Activated CD8-positive, alpha-beta T cell treated with anti-CD3 and anti-CD28 coated beads for 36 hours (primary cell): ENCODE results near the gene DPYD. TPM values are rescaled to one million over a fixed set of nuclear protein-coding genes. Genes with fewer than 3 reads are reported as not detected.

ENCODE experiments used
- ATAC-seq: fragments of 200-7000 bp; cut with Tn5 transposase; one replicate; pipeline ENCODE4 v1.10.0; 2021; ENCODE audit warnings: mild to moderate bottlenecking, moderate library complexity
- CTCF ChIA-PET: fragments of 350-600 bp; sonication (Branson Sonifier 250); formaldehyde crosslinking; loops from one replicate; lab custom pipeline; 2021; ENCODE audit warnings: antibody characterized with exemption; lab: Charles Lee
- POLR2A ChIA-PET: fragments of 350-600 bp; sonication (Branson Sonifier 250); formaldehyde crosslinking; loops from one replicate; lab custom pipeline; 2021; ENCODE audit warnings: antibody characterized with exemption; lab: Charles Lee
- DNase-seq: peaks from one replicate; pipeline ENCODE4 v3.0.0-alpha.2; 2020
- H3K27ac Mint-ChIP-seq: one replicate; pipeline ENCODE4 v1.8.0; 2021; ENCODE audit warnings: mild to moderate bottlenecking, mixed read lengths
- H3K27me3 Mint-ChIP-seq: one replicate; pipeline ENCODE4 v1.8.0; 2021; ENCODE audit warnings: mixed read lengths
- H3K36me3 Mint-ChIP-seq: one replicate; pipeline ENCODE4 v1.8.0; 2021; ENCODE audit warnings: low read depth, mixed read lengths
- H3K4me1 Mint-ChIP-seq: one replicate; pipeline ENCODE4 v1.8.0; 2021; ENCODE audit warnings: low read depth, mixed read lengths
- H3K4me3 Mint-ChIP-seq: one replicate; pipeline ENCODE4 v1.8.0; 2021; ENCODE audit warnings: mild to moderate bottlenecking, moderate library complexity, mixed read lengths
- H3K9me3 Mint-ChIP-seq: one replicate; pipeline ENCODE4 v1.8.0; 2021; ENCODE audit warnings: mixed read lengths
- CTCF ChIP-seq: fragments of 200-600 bp; IDR thresholded peaks from one replicate; pipeline ENCODE4 v1.8.0; 2022; ENCODE audit warnings: antibody characterized with exemption, mild to moderate bottlenecking
- intact Hi-C: fragments of 100-400 bp; cut with micrococcal nuclease; formaldehyde crosslinking; loops from one replicate; pipeline ENCODE4 v1.10.0; 2022
- total RNA-seq, 2 experiments: library from RNA; stranded (reverse); gene quantifications; one replicate each; pipeline ENCODE4 v1.2.3, GENCODE V29; 2021

Gene DPYD
- total RNA-seq, 2 experiments from 2014 or later: 10.7 to 10.8 TPM

GRCh38 chr1:97383797-97384196 is 537.0 kb downstream of the DPYD start:
- intact Hi-C loops: no loop called here
- POLR2A ChIA-PET: no interaction called here
- no peak for TF ChIP-seq CTCF
- H3K9me3 Mint-ChIP-seq: no peaks in the 10 kb centered on the region
- peaks cover 3% of the 10 kb centered on the region for H3K4me1 Mint-ChIP-seq
- CTCF ChIA-PET: interaction anchor here (1.6 kb wide), 1 partner anchor 8 kb away, joined by 3 read pairs; no protein-coding TSS in a partner anchor
- no peak overlapping the region for H3K4me3 Mint-ChIP-seq
- H3K27ac Mint-ChIP-seq: no peak overlapping the region
- no peaks in the 10 kb centered on the region for H3K27me3 Mint-ChIP-seq
- DNase-seq (no peak), ATAC-seq (no peak)
- peaks cover 4% of the 10 kb centered on the region for H3K36me3 Mint-ChIP-seq

- peaks cover 4% of the 10 kb centered on the region for H3K36me3 Mint-ChIP-seq
- CTCF ChIA-PET: no interaction called here
- POLR2A ChIA-PET: no interaction called here
- no peak overlapping the region for H3K27ac Mint-ChIP-seq
- H3K9me3 Mint-ChIP-seq: no peaks in the 10 kb centered on the region
- ATAC-seq: no peak
- H3K4me1 Mint-ChIP-seq: peaks cover 7% of the 10 kb centered on the region
- no peak overlapping the region for H3K4me3 Mint-ChIP-seq
- DNase-seq: no peak
- no peak for TF ChIP-seq CTCF
- intact Hi-C loops: no loop called here
- no peaks in the 10 kb centered on the region for H3K27me3 Mint-ChIP-seq
Observed at GRCh38 chr1:97382206-97382605, 538.6 kb downstream of the DPYD start.

GRCh38 chr1:97379387-97380075 is 541.3 kb downstream of the DPYD start:
- no peak for DNase-seq
- Mint-ChIP-seq H3K36me3 (peaks cover 4% of the 10 kb centered on the region), H3K27ac (no peak overlapping the region), H3K9me3 (no peaks in the 10 kb centered on the region), H3K4me3 (no peak overlapping the region), H3K4me1 (peaks cover 7% of the 10 kb centered on the region), H3K27me3 (no peaks in the 10 kb centered on the region)
- intact Hi-C loops: no loop called here
- CTCF ChIA-PET: no interaction called here
- no peak for TF ChIP-seq CTCF
- POLR2A ChIA-PET: no interaction called here
- no peak for ATAC-seq

- H3K9me3 Mint-ChIP-seq: no peaks in the 10 kb centered on the region
- H3K36me3 Mint-ChIP-seq: peaks cover 4% of the 10 kb centered on the region
- no peak overlapping the region for H3K27ac Mint-ChIP-seq
- intact Hi-C loops: no loop called here
- no peak for TF ChIP-seq CTCF
- CTCF ChIA-PET: no interaction called here
- DNase-seq (no peak), ATAC-seq (no peak)
- no peaks in the 10 kb centered on the region for H3K27me3 Mint-ChIP-seq
- H3K4me3 Mint-ChIP-seq: no peak overlapping the region
- peaks cover 7% of the 10 kb centered on the region for H3K4me1 Mint-ChIP-seq
- POLR2A ChIA-PET: no interaction called here
Observed at GRCh38 chr1:97378596-97378995, 542.2 kb downstream of the DPYD start.

GRCh38 chr1:97377432-97378034 is 543.3 kb downstream of the DPYD start:
- H3K9me3 Mint-ChIP-seq: no peaks in the 10 kb centered on the region
- no peak overlapping the region for H3K27ac Mint-ChIP-seq
- H3K4me1 Mint-ChIP-seq: peaks cover 7% of the 10 kb centered on the region
- ChIA-PET POLR2A (no interaction called here), CTCF (interaction anchor here (1.7 kb wide), 1 partner anchor 10 kb away, joined by 5 read pairs; no protein-coding TSS in a partner anchor)
- TF ChIP-seq CTCF: no peak
- peaks cover 4% of the 10 kb centered on the region for H3K36me3 Mint-ChIP-seq
- intact Hi-C loops: no loop called here
- H3K27me3 Mint-ChIP-seq: no peaks in the 10 kb centered on the region
- DNase-seq (no peak), ATAC-seq (no peak)
- no peak overlapping the region for H3K4me3 Mint-ChIP-seq
